H1 (cell line): ENCODE results near the gene PDE4D. TPM values are rescaled to one million over a fixed set of nuclear protein-coding genes. Genes with fewer than 3 reads are reported as not detected.

Experiments used
- CHD1 ChIP-seq: IDR thresholded peaks from 2 replicates; pipeline ENCODE4 v1.6.1; 2012; ENCODE audit warnings: low read depth, low read length, improper control_type of control experiment
- CHD2 ChIP-seq: IDR thresholded peaks from 2 replicates; pipeline ENCODE4 v1.6.1; 2012; ENCODE audit warnings: low read length, improper control_type of control experiment
- CTBP2 ChIP-seq: IDR thresholded peaks from 2 replicates; pipeline ENCODE4 v1.7.0; 2011; ENCODE audit warnings: borderline replicate concordance, mild to moderate bottlenecking, moderate library complexity, mixed read lengths, low read length; ENCODE audit not compliant: insufficient read depth, insufficient read length
- EGR1 ChIP-seq: IDR thresholded peaks from 2 replicates; pipeline ENCODE4 v1.6.1; 2011; ENCODE audit warnings: low read depth, low read length, borderline replicate concordance
- KDM1A ChIP-seq: fragments of 200-600, 300-600 bp; sonication (generic); IDR thresholded peaks from 2 replicates; pipeline ENCODE4 v1.7.1; 2016; ENCODE audit warnings: mild to moderate bottlenecking, low read length, borderline replicate concordance
- POLR2A ChIP-seq, 2 experiments: IDR thresholded peaks; 1 replicate in 1 of 2; 2 replicates in 1 of 2; pipeline ENCODE4 v1.6.1; 2011; ENCODE audit warnings: low read depth in 2 of 2, low read length in 2 of 2, mild to moderate bottlenecking in 2 of 2; ENCODE audit errors: control extremely low read depth in 1 of 2
- RNF2 ChIP-seq: fragments of 200-900, 300-1000 bp; sonication (generic); IDR thresholded peaks from 2 replicates; pipeline ENCODE4 v1.7.1; 2016; ENCODE audit warnings: borderline replicate concordance, low read depth, mild to moderate bottlenecking, antibody characterized with exemption, low read length; ENCODE audit not compliant: poor library complexity, severe bottlenecking; ENCODE audit errors: missing control alignments
- SP2 ChIP-seq: IDR thresholded peaks from 2 replicates; pipeline ENCODE4 v1.6.1; 2012; ENCODE audit warnings: mild to moderate bottlenecking, low read length, inconsistent platforms
- TEAD4 ChIP-seq: IDR thresholded peaks from 2 replicates; pipeline ENCODE4 v1.6.1; 2012; ENCODE audit warnings: low read depth, low read length, inconsistent platforms, mixed read lengths
- polyA plus RNA-seq, 7 experiments: library from polyadenylated mRNA; depleted of rRNA in 3 of 7; stranded (reverse) in 5 of 7; unstranded in 2 of 7; fragments of >200 nt in 5 of 7; fragments of 200-250 nt in 2 of 7; gene quantifications; 1 replicate in 5 of 7; 2 replicates in 1 of 7; 4 replicates in 1 of 7; pipeline versions ENCODE4 v1.2.1 to v1.2.3, GENCODE V29; 2011 to 2013; ENCODE audit warnings: missing spikeins in 2 of 7, mixed read lengths in 2 of 7
- total RNA-seq: library from RNA; stranded (reverse); fragmentation: NEBNext Ultra II Directional; extraction: Animal tissue kit (Norgen Biotek cat#: 25700); gene quantifications from 2 replicates; pipeline ENCODE4 v1.2.1, GENCODE V29; 2021

Gene PDE4D
- total and polyA plus RNA-seq, 2 of the 8 experiments (the other 6 are each of a cell fraction or from before 2014, with no cell fraction given) = 2.3 to 3.7 TPM

DNA sequence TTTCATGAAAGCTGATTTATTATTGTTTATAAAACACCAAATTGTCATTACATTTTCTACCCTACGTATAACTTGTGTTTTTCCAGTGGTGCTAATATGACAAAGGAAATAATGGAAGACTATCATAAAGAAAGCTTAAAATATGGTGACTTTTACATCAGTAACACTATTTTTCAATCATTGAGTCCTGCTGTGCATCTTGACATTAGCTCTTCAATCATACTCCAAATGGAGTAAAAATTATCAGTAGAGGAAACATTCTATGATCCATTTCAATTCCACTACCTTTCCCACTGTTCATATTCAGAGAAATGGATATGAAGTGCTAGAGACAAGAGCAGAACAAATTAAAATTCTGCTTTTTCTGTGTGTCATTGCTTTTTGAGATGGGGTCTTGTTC lies 774.0 kb downstream of the PDE4D start (continued):
- TF ChIP-seq CTBP2 (no peak), KDM1A (no peak), CHD1 (no peak), POLR2A (IDR thresholded peaks at IDR 0.05; ENCODE audit: control extremely low read depth in 1 of 2, low read depth in 2 of 2, low read length in 2 of 2) (no peak), TEAD4 (no peak), SP2 (no peak), EGR1 (no peak), RNF2 (no peak), CHD2 (no peak)
